Measurements from ENCODE around the gene IGFBP7.

DNA sequence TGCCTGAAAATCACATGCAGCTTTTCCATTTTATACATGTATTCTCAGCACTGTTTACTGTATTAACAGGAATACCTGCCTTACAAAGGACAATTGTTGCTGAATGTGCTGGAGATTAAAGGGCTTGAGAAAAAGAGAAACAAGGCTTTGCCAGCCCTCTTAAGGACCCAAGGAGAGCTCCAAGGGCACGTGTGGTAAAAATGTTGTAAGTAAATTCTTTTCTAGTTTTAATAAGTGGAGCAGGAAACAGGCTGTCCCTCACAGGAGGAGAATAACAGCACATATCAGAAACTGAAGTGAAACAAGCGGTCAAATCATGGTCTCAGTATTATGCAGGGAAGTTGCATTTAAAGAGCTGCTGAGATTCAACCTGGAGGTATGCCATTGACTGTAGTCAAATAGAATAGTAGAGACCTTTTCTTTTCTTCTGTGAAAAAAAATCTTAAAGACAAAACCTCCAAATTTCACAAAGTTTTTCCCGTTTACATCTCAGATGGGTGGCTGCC lies 18.5 kb downstream of the IGFBP7 start:
- TF ChIP-seq, protein P1, sequence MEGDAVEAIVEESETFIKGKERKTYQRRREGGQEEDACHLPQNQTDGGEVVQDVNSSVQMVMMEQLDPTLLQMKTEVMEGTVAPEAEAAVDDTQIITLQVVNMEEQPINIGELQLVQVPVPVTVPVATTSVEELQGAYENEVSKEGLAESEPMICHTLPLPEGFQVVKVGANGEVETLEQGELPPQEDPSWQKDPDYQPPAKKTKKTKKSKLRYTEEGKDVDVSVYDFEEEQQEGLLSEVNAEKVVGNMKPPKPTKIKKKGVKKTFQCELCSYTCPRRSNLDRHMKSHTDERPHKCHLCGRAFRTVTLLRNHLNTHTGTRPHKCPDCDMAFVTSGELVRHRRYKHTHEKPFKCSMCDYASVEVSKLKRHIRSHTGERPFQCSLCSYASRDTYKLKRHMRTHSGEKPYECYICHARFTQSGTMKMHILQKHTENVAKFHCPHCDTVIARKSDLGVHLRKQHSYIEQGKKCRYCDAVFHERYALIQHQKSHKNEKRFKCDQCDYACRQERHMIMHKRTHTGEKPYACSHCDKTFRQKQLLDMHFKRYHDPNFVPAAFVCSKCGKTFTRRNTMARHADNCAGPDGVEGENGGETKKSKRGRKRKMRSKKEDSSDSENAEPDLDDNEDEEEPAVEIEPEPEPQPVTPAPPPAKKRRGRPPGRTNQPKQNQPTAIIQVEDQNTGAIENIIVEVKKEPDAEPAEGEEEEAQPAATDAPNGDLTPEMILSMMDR (IDR thresholded peaks at IDR 0.05) = no peak
- no peak for TF ChIP-seq POLR2A (IDR thresholded peaks at IDR 0.05)

Measured in adrenal gland (tissue), 5 donors.